Stomach smooth muscle (tissue), 2 donors: Measurements from ENCODE around the gene HMGN3.
"Not testable (repeated sequence)": the region's sequence is repeated elsewhere in the genome, so short reads cannot be mapped to it uniquely, and the experiment has no call there.

ENCODE experiments used
- H3K27ac ChIP-seq: one replicate; pipeline ENCODE4 v1.7.0; 2013; ENCODE audit warnings: mild to moderate bottlenecking, low read length, inconsistent platforms
- H3K27me3 ChIP-seq, 2 donors: one replicate each; pipeline ENCODE4 v1.7.0; 2013; ENCODE audit warnings: low read length in 2 of 2; ENCODE audit not compliant: insufficient read depth in 2 of 2, control insufficient read depth in 1 of 2
- H3K36me3 ChIP-seq, 2 donors: one replicate each; pipeline ENCODE4 v1.7.0; 2013; ENCODE audit warnings: low read length in 2 of 2; ENCODE audit not compliant: control insufficient read depth in 2 of 2, insufficient read depth in 2 of 2
- H3K4me1 ChIP-seq: one replicate; pipeline ENCODE4 v1.7.0; 2013; ENCODE audit warnings: low read length; ENCODE audit not compliant: control insufficient read depth, insufficient read depth
- H3K4me3 ChIP-seq, 2 donors: one replicate each; pipeline ENCODE4 v1.7.0; 2013; ENCODE audit warnings: low read length in 2 of 2
- H3K9ac ChIP-seq, 2 donors: one replicate each; pipeline ENCODE4 v1.7.0; 2013; ENCODE audit warnings: low read length in 2 of 2, mild to moderate bottlenecking in 1 of 2
- H3K9me3 ChIP-seq, 2 donors: one replicate each; pipeline ENCODE4 v1.7.0; 2013; ENCODE audit warnings: low read length in 2 of 2; ENCODE audit not compliant: control insufficient read depth in 2 of 2
- donor health status: healthy.
- donor health status: Pancreatic carcinoma.

HMGN3 gene

DNA sequence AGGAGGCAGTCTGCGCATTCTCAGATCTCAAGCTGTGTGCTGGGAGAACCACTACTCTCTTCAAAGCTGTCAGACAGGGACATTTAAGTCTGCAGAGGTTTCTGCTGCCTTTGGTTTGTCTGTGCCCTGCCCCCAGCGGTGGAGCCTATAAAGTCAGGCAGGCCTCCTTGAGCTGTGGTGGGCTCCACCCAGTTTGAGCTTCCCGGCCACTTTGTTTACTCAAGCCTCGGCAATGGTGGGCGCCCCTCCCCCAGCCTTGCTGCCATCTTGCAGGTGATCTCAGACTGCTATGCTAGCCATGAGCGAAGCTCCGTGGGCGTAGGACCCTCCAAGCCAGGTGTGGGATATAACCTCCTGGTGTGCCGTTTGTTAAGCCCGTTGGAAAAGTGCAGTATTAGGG, 22.3 kb upstream of the HMGN3 start:
- H3K36me3 ChIP-seq, H3K9me3 ChIP-seq, H3K27me3 ChIP-seq, H3K9ac ChIP-seq, H3K4me3 ChIP-seq, H3K4me1 ChIP-seq, H3K27ac ChIP-seq: not testable (repeated sequence)

- not testable (repeated sequence) for H3K27ac ChIP-seq, H3K9me3 ChIP-seq, H3K4me3 ChIP-seq, H3K27me3 ChIP-seq, H3K36me3 ChIP-seq, H3K9ac ChIP-seq, H3K4me1 ChIP-seq
Measured at GRCh38 chr6:79255086-79255485, 20.6 kb upstream of the HMGN3 start.

DNA sequence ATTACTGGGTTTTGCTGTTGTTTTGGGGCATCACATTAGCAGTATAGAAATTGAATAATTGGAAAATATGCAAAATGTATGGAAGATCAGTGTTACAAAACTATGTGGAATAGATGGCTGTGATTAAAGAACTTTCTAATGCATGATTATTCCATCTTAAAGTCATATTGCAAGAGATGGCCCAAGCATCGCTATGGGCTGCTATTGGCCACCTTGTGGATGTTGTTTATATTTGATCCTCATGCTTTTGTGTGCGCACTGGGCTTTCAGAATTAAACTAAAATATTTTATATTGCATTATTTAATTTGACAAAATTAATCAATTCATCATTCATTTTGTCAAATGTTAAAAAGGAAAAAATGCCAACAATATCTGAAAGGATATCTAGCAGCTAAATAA, 16.1 kb upstream of the HMGN3 start:
- no peak overlapping the region for H3K27ac ChIP-seq
- H3K27me3 ChIP-seq, result no peaks in the 10 kb centered on the region
- no peak overlapping the region for H3K9ac ChIP-seq
- H3K9me3 ChIP-seq, result no peaks in the 10 kb centered on the region
- H3K4me1 ChIP-seq, result no peaks in the 10 kb centered on the region
- H3K36me3 ChIP-seq, result no peaks in the 10 kb centered on the region
- no peak overlapping the region for H3K4me3 ChIP-seq

DNA sequence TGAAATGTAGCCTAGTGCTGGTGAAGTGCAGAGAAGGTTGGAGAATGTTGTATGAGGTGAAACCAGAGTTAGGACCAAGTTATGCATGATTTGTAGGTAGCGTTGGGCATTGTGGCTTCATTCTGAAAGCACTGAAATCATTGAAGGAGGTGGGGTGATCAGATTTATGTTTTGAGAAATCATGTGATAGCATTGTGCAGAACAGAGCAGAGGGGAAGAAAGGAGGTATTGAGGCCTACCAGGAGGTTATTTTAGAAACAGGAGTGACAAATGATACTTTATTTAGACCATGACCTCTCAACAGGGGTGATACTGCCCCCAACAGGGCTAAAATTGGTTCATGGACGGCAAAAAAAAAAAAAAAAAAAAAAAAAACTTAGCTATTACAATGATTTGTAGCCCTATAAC, 15.6 kb upstream of the HMGN3 start:
- Histone ChIP-seq H3K27me3 (no peaks in the 10 kb centered on the region), H3K9me3 (no peaks in the 10 kb centered on the region), H3K4me1 (no peaks in the 10 kb centered on the region), H3K36me3 (no peaks in the 10 kb centered on the region), H3K27ac (no peak overlapping the region), H3K4me3 (no peak overlapping the region), H3K9ac (no peak overlapping the region)

DNA sequence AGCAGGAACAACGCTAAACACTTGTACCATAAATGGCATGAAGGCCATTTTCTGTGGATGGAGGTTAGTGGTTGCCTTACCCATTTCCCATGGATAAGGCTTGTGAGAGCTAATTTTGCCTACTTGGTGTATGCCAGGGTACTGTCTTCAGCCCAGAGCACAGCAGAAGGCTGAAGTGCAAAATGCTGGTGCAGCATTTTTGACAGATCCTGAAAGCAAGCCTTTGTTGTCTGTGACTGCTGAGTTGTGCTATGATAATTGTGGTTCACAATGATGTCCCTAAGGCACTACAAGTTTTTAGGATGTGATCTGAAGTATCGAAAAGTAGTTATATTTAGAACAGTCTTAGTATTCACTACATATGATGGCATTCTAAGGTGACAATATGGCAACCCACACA, 14.7 kb upstream of the HMGN3 start:
- no peaks in the 10 kb centered on the region for H3K36me3 ChIP-seq
- H3K9ac ChIP-seq, result no peak overlapping the region
- no peak overlapping the region for H3K4me3 ChIP-seq

DNA sequence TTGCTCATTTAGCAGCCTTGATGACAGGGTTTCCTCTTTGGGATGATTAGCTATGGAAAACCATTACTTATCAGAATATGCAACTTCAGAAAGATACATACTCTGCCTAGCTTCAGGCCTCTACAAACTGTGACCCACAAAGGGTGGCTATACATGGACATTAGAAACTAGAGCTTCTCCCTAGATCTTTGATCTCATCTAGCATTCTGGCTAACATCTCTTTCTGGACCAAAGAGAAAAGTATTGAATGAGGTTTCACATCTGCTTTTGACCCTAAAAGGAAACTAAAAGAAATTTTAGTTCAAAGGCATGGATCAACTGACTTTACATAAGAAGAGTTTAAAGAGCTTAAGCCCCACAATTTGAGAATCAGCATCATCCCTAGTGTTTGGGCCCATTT, 12.4 kb upstream of the HMGN3 start:
- no peaks in the 10 kb centered on the region for H3K9me3 ChIP-seq
- no peaks in the 10 kb centered on the region for H3K36me3 ChIP-seq
- H3K4me1 ChIP-seq, result no peaks in the 10 kb centered on the region
- H3K27me3 ChIP-seq, result no peaks in the 10 kb centered on the region
- no peak overlapping the region for H3K9ac ChIP-seq
- no peak overlapping the region for H3K4me3 ChIP-seq
- no peak overlapping the region for H3K27ac ChIP-seq

More for the DNA sequence above, 14.7 kb upstream of the HMGN3 start:
- H3K9me3 ChIP-seq, result no peaks in the 10 kb centered on the region
- H3K4me1 ChIP-seq, result no peaks in the 10 kb centered on the region
- no peak overlapping the region for H3K27ac ChIP-seq
- no peaks in the 10 kb centered on the region for H3K27me3 ChIP-seq

DNA sequence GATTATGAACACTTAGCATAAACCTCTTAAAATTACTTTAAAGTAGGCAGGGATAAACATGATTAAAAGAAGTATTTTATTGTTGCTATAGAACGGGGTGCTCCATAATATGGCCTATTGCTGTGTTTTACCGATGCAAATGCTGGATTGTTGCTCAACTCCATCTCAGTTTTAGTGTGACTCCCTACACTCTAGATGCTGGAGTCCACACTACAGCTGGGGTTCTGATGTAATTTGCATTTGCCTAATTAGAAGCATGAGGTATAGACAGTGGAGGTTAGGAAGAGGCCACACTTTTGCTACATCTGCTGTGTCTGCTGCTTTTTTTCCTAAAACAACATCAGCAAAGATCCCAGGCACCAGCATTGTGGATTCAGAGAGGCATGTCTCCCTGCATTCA, 6.7 kb upstream of the HMGN3 start:
- no peaks in the 10 kb centered on the region for H3K9me3 ChIP-seq
- no peaks in the 10 kb centered on the region for H3K27me3 ChIP-seq
- H3K27ac ChIP-seq, result no peak overlapping the region
- H3K4me1 ChIP-seq, result no peaks in the 10 kb centered on the region
- no peak overlapping the region for H3K4me3 ChIP-seq
- H3K9ac ChIP-seq, result no peak overlapping the region
- H3K36me3 ChIP-seq, result no peaks in the 10 kb centered on the region

DNA sequence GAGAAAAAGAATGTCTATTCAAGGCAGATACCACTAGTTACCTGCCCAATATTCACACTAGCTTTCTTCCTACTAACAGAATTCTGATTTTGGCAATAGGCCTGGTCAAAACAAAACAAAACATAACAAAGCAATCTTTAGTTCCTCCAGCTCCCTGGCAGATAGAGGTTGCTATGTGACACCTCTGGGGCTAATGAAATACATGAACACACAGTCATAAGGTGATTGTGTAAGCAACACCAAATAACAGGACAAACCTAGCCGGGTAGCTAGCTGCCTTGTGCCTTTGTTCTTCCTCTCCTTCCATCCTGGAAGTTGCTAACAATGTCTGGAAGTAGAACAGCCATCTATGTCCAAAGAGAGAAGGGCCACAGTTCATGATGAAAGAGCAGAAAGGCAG, 6.0 kb upstream of the HMGN3 start:
- Histone ChIP-seq H3K9ac (no peak overlapping the region), H3K4me3 (no peak overlapping the region), H3K27ac (no peak overlapping the region), H3K27me3 (no peaks in the 10 kb centered on the region), H3K4me1 (no peaks in the 10 kb centered on the region), H3K9me3 (no peaks in the 10 kb centered on the region), H3K36me3 (no peaks in the 10 kb centered on the region)

DNA sequence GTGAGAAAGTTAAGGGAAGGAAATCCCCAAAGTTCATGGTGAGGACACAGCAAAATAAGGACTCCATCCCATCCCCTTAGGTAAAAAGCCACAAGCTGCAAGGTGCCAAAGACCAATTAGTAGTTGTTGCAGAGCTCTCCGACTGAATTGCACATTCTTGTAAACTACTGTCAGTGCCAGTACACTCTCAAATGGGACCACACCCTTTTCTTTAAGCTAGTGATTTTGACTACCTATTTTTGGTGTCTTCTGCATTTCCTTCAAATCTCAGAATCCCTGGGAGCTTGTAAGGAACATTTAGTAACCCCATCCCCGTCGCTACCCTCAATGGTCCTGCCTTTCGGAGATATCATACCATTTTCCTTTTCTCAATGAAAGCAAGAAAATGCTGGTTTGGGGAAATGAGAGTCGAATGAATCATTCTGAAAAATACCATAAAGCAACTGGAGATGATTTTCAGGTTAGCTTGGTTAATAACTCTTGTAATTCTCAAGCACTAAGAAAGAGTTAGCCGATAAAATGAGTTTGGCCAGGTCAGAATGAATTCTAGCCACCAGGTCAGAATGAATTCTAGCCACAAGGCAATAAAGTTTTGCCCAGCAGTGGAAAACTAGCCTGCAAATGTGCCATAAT, 5.2 kb upstream of the HMGN3 start:
- no peak overlapping the region for H3K27ac ChIP-seq
- no peaks in the 10 kb centered on the region for H3K4me1 ChIP-seq
- H3K9ac ChIP-seq, result no peak overlapping the region
- H3K9me3 ChIP-seq, result no peaks in the 10 kb centered on the region
- H3K36me3 ChIP-seq, result no peaks in the 10 kb centered on the region
- no peaks in the 10 kb centered on the region for H3K27me3 ChIP-seq
- no peak overlapping the region for H3K4me3 ChIP-seq

DNA sequence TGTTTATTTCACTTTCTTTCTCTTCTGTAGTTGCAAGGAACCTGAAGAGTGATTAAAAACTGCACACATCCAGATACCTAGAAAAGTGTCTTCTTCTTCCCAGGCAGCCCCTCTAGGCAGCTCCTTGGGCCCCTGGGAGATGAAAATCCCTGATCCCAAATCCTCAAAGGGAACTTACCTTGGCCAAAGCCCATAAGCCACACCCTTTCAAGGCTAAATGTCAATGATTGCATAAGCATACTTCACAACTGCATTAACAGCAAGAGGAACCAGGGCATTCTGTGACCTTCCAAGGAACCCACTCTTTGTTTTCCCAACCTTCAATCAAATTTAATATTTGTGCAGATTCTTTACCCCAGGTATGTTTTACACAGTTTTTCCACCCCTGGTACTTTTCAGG, 4.4 kb upstream of the HMGN3 start:
- Histone ChIP-seq H3K27ac (no peak overlapping the region), H3K4me1 (no peaks in the 10 kb centered on the region)

GRCh38 chr6:79236711-79237110, 2.2 kb upstream of the HMGN3 start:
- no peaks in the 10 kb centered on the region for H3K36me3 ChIP-seq
- no peak overlapping the region for H3K4me3 ChIP-seq
- no peaks in the 10 kb centered on the region for H3K9me3 ChIP-seq
- H3K27ac ChIP-seq, result no peak overlapping the region
- no peaks in the 10 kb centered on the region for H3K27me3 ChIP-seq
- peaks cover 3% of the 10 kb centered on the region for H3K4me1 ChIP-seq
- H3K9ac ChIP-seq, result no peak overlapping the region

More for the DNA sequence above, 4.4 kb upstream of the HMGN3 start:
- H3K36me3 ChIP-seq, result no peaks in the 10 kb centered on the region
- H3K4me3 ChIP-seq, result no peak overlapping the region
- H3K9ac ChIP-seq, result no peak overlapping the region
- no peaks in the 10 kb centered on the region for H3K27me3 ChIP-seq
- no peaks in the 10 kb centered on the region for H3K9me3 ChIP-seq
